NCI-H69 (cell line): ENCODE data around the gene RGS11.
A peak's percentile ranks its signal among the peaks of the same experiment; 100 is the strongest.
"Not testable (repeated sequence)": the region's sequence is repeated elsewhere in the genome, so short reads cannot be mapped to it uniquely, and the experiment has no call there.

Source experiments
- DNase-seq: peaks from one replicate; lab custom pipeline; 2025; lab: John Stamatoyannopoulos, UW

The RGS11 gene

GRCh38 chr16:263182-263774 is 12.5 kb downstream of the RGS11 start:
- DNase-seq = no peak

- no peak for DNase-seq
Measured at GRCh38 chr16:262121-262745, 13.5 kb downstream of the RGS11 start.

GRCh38 chr16:261031-261691 is 14.6 kb downstream of the RGS11 start:
- DNase-seq = no peak

- no peak for DNase-seq
Measured at GRCh38 chr16:260326-260725, 15.4 kb downstream of the RGS11 start.

- DNase-seq = no peak
Measured at GRCh38 chr16:259814-260253, 15.9 kb downstream of the RGS11 start.

- no peak for DNase-seq
Measured at GRCh38 chr16:259226-259625, 16.5 kb downstream of the RGS11 start.

GRCh38 chr16:258091-258490 is 17.7 kb downstream of the RGS11 start:
- not testable (repeated sequence) for DNase-seq

GRCh38 chr16:255183-255582 is 20.6 kb downstream of the RGS11 start:
- DNase-seq = no peak

- DNase-seq = no peak
Measured at GRCh38 chr16:254461-254860, 21.3 kb downstream of the RGS11 start.

GRCh38 chr16:253833-254232 is 21.9 kb downstream of the RGS11 start:
- DNase-seq = no peak

GRCh38 chr16:252366-253337 is 23.1 kb downstream of the RGS11 start:
- DNase-seq = no peak

- DNase-seq = no peak
Measured at GRCh38 chr16:249431-249830, 26.3 kb downstream of the RGS11 start.

- DNase-seq = no peak
Measured at GRCh38 chr16:247027-247426, 28.7 kb downstream of the RGS11 start.

- DNase-seq = no peak
Measured at GRCh38 chr16:245105-245504, 30.6 kb downstream of the RGS11 start.

GRCh38 chr16:243348-243747 is 32.4 kb downstream of the RGS11 start:
- no peak for DNase-seq

- no peak for DNase-seq
Measured at GRCh38 chr16:242281-242680, 33.5 kb downstream of the RGS11 start.

GRCh38 chr16:240559-240958 is 35.2 kb downstream of the RGS11 start:
- DNase-seq = no peak

- no peak for DNase-seq
Measured at GRCh38 chr16:239948-240277, 35.8 kb downstream of the RGS11 start.

GRCh38 chr16:234468-235305 is 41.1 kb downstream of the RGS11 start, which contains the start of gene FAM234A:
Gene FAM234A (plus strand): TSS chr16:234821. CDS start chr16:254414, 19,593 bp downstream.
- DNase-seq = peak; percentile 98

- DNase-seq = no peak
Measured at GRCh38 chr16:230949-231348, 44.8 kb downstream of the RGS11 start.

GRCh38 chr16:230351-230750 is 45.4 kb downstream of the RGS11 start:
- not testable (repeated sequence) for DNase-seq
